Measurements from ENCODE around the gene BRIX1.
"Not testable (repeated sequence)": the region's sequence is repeated elsewhere in the genome, so short reads cannot be mapped to it uniquely, and the experiment has no call there.

BRIX1 gene

DNA sequence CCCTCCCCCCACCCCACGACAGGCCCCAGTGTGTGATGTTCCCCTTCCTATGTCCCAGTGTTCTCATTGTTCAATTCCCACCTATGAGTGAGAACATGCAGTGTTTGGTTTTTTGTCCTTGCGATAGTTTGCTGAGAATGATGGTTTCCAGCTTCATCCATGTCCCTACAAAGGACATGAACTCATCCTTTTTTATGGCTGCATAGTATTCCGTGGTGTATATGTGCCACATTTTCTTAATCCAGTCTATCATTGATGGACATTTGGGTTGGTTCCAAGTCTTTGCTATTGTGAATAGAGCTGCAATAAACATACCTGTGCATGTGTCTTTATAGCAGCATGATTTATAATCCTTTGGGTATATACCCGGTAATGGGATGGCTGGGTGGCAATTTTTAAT lies 56.1 kb downstream of the BRIX1 start:
- DNase-seq: not testable (repeated sequence)

All from right forelimb (tissue), 1 donor.